HG03175 (cell line): ENCODE measurements around the gene KLHL1.
A peak's percentile ranks its signal among the peaks of the same experiment; 100 is the strongest.

ENCODE experiments used
- ATAC-seq: cut with Tn5 transposase; IDR thresholded peaks from one replicate; pipeline ENCODE4 v1.9.1; 2021; ENCODE audit warnings: mild to moderate bottlenecking, moderate library complexity; ENCODE audit not compliant: unreplicated experiment

KLHL1 gene

DNA sequence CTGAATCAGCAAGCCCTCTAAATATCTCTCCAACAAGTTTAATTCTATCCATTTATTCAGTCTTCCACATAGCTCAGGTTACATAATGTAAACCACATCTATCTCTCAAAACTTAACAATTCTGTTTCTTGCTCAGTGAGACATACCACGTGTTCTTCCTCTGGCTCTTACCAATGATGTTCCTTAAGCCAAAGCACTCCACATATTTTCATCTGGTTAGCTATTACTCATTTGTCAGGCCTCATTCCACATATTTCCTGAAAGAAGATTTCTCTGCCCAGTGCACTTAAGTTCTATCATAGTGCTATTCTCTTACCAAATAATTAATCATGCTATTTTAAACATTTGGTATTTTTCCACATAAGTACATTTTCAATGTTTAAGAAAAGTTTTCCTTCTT, 403.9 kb downstream of the KLHL1 start:
- no peak for ATAC-seq

- ATAC-seq: no peak
These were observed 417.3 kb downstream of the KLHL1 start for GRCh38 chr13:69690999-69691398.

DNA sequence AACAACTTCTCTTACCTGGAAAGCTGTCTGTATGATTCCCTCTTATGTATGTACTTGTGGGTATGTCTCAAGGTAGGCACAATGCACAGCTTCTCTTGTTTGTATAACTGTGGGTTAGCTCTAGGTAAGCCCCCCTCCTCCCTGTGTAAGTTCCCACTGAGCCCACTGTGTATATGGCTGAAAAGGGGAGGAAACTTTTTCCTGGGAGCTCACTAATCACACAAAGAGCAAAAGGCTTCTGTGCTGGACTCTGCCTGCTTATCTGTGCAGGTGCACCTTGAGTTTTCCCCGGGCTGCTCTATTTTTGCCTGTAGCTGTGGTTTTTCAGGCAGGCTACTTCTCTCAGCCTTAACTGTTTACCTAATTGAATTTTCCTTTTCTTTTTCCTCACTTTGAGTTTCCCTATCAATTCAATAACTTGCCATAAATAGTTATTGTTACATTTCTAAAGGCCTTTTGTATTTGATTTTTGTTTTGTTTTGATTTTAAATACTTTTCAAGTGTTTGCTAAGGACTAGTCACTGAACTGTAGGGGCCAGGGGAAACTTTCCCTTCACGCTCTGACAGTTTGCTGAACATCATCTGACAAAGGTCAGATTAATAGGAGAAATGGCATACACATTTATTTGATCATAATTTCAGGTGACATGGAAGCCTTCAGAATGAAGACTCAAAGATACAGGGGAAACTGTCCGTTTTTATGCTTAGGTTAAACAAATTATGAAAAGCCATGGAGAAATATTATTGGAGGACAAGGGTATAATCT, 424.1 kb downstream of the KLHL1 start:
- peak; percentile 41 for ATAC-seq

- ATAC-seq: no peak
These were observed 426.5 kb downstream of the KLHL1 start for GRCh38 chr13:69681722-69682121.

DNA sequence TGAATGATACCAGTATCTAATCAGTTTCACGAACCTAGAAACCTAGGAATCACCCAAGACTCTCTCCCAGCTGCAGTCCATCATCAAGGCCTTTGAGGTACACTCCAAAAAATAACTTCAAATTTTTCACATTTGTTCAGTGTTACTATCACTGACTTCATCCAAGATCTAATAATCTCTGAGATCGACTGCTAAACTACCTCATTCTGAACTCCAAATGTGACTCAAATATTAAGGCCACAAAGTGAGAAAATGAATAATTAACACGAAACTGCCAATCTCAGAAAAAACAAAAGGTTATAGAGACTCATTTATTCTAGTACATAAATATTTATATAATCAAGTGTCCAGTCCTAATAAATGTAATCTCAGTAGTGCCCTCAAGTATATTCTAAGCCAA, 430.9 kb downstream of the KLHL1 start:
- ATAC-seq: no peak

- ATAC-seq: no peak
These were observed 432.0 kb downstream of the KLHL1 start for GRCh38 chr13:69676286-69676685.

- no peak for ATAC-seq
These were observed 448.1 kb downstream of the KLHL1 start for GRCh38 chr13:69660155-69660554.

DNA sequence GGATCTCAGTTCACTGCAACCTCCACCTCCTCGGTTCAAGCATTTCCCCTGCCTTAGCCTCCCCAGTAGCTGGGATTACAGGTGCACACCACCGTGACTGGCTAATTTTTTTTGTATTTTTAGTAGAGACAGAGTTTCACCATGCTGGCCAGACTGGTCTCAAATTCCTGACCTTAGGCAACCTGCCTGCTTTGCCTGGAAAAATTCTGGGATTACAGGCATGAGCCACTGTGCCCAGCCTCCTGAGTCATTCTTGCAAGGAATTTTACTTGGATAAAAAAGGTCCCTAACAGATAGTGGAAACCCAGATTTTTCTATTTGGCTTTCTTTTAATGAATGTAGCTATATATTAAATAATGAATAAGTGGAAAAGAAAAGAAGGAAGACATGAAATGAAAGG, 450.6 kb downstream of the KLHL1 start:
- no peak for ATAC-seq

- no peak for ATAC-seq
These were observed 453.9 kb downstream of the KLHL1 start for GRCh38 chr13:69654392-69654791.
